HG03457 (cell line): ENCODE data around the gene MGAT5.

ENCODE experiments used
- ATAC-seq: cut with Tn5 transposase; IDR thresholded peaks from one replicate; pipeline ENCODE4 v1.9.1; 2021; ENCODE audit warnings: moderate number of reproducible peaks; ENCODE audit not compliant: unreplicated experiment

The MGAT5 gene

GRCh38 chr2:134299334-134299733 lies 45.5 kb downstream of the MGAT5 start:
- no peak for ATAC-seq

DNA sequence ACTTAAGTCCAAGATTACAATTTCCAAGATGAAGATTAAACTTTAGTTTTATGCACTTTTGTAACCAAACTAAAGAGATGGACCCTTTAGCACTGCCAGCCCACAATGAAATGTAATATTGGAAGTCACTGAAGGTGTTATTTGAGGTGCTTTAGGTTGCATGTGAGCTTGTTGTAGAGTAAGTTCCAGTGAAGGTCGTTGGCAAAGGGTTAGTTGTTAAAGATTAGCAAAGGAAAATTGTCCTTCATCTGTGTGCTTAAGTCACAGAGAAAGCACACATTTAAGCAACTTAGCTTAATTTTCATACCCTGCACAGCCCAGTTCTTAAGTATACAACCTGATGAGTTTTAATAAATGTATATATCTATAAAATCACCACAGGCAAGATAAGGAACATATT lies 46.7 kb downstream of the MGAT5 start:
- no peak for ATAC-seq

DNA sequence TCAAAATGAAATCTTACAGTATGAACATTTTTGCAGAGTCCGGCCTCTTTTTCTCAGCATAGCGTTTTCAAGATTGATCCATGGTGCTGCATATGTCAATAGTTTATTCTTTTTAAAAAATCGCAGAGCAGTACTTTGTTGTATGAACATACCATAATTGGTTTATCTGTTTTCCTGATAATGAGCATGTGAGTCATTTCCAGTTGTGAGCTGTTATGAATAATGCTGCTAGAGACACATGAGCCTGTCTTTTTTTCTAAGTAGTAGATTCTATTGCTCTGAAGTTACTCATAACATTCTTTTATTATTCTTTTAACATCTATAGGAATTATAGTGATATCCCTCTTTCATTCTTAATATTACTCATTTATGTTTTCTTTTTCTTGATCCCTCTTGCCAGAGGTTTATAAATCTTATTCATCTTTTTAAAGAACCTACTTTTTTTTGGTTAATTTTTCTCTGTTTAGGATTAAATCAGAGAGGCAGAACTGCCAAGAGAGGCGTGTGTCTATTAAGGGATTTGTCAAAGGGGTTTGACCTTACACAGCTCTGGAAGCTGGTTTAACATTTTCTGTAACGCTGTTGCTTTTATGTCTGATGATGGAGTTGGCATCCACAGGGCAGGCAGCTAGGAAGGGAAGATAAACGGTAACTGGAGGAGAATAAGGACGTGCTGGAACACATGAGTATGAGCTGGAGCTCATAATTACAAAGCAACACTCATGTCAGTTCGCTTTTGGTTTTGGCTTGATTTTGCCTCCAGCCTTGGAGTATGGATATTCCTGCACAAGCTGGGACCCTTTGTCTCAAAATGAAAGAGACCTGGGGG lies 47.4 kb downstream of the MGAT5 start:
- ATAC-seq, result no peak

DNA sequence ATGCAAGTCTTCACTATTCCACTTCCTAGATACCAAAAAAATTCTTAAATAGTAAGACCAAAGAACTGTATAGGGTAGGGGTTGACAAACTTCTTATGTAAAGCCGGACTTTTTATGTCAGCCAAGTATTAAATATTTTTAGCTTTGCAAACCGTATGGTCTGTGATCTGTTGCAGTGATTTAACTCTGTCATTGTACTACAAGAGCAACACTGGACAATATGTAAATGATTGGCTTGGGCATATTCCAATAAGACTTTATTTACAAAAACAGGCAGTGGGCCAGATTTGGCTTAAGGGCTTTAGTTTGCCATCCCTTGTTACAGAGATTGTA lies 48.0 kb downstream of the MGAT5 start:
- ATAC-seq, result no peak

- ATAC-seq, result no peak
Observed at GRCh38 chr2:134304394-134305108, 50.7 kb downstream of the MGAT5 start.

DNA sequence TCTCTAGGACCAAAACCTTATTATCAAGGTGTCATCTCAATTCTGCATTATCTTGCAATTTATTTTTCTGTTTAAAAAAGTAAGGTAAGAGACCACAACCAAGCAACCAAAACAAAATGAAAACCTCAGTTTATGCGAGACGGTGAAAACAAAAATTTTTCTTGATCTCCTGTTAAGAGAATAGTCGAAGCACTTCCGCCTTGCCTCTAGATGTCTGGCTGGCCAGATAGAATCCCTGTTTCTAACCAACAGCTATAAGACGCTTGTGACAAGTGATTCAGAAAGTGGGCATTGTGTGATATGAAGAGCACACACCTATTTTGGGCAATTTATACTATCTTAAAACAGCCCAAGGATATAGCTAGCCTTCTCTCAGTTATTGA lies 51.2 kb downstream of the MGAT5 start:
- no peak for ATAC-seq

GRCh38 chr2:134306521-134306920 lies 52.6 kb downstream of the MGAT5 start:
- ATAC-seq, result no peak

GRCh38 chr2:134307334-134307733 lies 53.5 kb downstream of the MGAT5 start:
- no peak for ATAC-seq

GRCh38 chr2:134308474-134309385 lies 54.9 kb downstream of the MGAT5 start:
- no peak for ATAC-seq

GRCh38 chr2:134310107-134311079 lies 56.5 kb downstream of the MGAT5 start:
- no peak for ATAC-seq

DNA sequence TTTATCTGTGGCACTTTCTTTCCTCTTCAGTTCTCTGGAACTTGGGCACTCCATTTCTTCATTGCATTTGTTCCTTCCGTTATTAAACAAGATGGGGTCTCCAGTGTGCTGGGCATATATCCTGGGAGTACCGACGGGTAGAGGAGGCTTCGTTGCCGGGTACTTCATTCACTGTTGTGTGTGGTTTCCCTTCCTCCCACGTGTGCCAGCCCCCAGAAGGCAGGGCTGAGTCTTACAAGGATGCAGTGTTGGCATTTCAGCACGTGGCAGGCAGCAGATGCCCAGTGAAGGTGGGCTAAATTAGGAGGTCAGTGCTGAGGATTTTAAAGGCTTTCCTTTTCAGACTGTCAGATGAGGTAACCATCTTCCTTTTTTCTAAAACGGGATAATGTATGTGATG lies 58.6 kb downstream of the MGAT5 start:
- ATAC-seq, result no peak

DNA sequence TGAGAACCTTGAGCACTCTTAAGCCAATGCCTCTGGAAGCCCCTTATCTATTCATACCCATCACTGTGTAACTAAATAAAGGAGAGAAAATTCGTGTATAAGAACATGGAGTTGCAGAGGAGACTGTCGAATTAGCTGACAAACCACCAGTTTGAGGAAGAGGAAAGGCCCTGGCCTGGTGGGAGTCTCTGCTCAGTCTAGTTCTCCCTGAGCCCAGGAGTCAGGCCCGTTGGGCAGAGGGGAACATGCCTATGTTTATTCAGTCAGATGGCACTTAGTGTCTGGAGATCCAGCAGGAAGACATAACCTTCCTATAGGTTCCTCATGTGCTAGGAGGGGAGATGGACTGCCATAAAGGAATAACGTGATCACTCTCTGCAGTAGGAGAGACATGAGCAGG lies 60.3 kb downstream of the MGAT5 start:
- no peak for ATAC-seq

GRCh38 chr2:134314681-134315368 lies 61.0 kb downstream of the MGAT5 start:
- no peak for ATAC-seq

DNA sequence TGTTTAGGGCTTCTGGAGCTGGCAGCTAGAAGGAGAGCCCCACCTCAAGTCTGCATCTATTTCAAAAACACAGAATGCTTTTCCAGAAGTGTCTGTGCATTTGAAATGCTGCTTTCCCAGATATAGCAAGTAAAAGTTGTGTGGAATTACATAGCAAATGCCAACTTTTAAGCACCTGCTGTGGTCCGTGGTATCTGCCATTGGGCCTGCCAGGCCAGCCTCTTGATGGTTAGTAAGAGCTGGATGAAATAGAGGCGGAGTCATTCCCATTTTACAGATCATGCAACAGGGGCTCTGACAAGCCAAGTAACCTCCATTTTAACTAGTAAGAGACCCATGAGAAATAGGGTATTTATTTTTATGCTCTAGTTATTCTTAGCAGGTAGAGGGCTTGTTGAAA lies 61.6 kb downstream of the MGAT5 start:
- no peak for ATAC-seq

- no peak for ATAC-seq
Observed at GRCh38 chr2:134319596-134320254, 65.9 kb downstream of the MGAT5 start.

- no peak for ATAC-seq
Observed at GRCh38 chr2:134320930-134321329, 67.1 kb downstream of the MGAT5 start.

DNA sequence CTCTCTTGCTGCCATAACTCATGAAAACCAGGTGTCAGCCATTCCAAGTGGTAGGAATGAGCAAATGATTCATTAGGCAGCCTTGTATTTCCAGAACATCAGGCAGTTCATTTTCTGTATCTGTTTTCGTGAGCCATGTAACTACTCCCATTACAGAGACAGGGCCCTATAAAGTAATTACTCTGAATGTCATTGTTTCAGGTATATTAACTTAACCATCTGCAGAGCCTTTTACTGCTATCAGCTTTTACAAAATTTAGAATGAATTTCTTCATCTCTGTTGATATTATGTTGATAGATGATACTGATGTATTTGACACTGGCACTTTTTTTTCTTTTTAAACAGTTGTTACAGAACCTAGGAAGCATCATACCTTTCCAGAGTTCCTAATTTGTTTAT lies 69.9 kb downstream of the MGAT5 start:
- no peak for ATAC-seq

- ATAC-seq, result no peak
Observed at GRCh38 chr2:134324430-134324829, 70.6 kb downstream of the MGAT5 start.

DNA sequence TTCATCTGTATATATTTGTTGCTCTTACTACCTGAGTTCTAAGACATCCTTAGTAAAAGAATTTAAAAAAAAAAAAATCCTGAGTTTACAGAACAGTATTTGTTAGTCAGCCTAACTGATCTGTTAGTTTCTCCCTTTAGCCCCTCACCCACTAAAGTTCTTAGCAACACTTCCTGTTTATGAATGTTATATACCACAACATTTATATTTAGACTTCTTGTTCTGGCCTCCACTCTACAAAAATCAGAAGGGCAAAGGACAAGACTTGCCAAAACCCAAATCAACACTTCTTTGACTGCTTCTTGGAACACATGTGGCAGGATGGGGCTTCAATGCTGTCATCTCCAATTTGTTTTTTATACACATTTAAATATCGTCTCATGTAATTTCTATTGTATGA lies 71.1 kb downstream of the MGAT5 start:
- no peak for ATAC-seq
